Activated T-helper 1 cell treated with anti-CD3 and anti-CD28 coated beads, Interleukin-12 subunit alpha, Interleukin-12 subunit beta, Interleukin-2, Interleukin-4 antibody, amounts not matched to agents 30 ng/mL and 10 ng/mL and 1 ng/mL, durations not matched to agents 14 hours and 24 hours and 36 hours (primary cell): ENCODE results near the gene CNKSR3. TPM values are rescaled to one million over a fixed set of nuclear protein-coding genes. Genes with fewer than 3 reads are reported as not detected.

Experiments
- total RNA-seq: library from RNA; stranded (reverse); gene quantifications from 2 replicates; pipeline ENCODE4 v1.2.3, GENCODE V29; 2022

The CNKSR3 gene
- total RNA-seq, 1 donor from 2014 or later, result not detected

Other genes with a start within 250 kb of the CNKSR3 start
- gene IPCEF1, start 153.9 kb downstream of the CNKSR3 start, total RNA-seq, result 4.2 and 5.1 TPM in 2 replicates
- 37.7 and 40.9 TPM in 2 replicates for gene SCAF8, start 222.7 kb upstream of the CNKSR3 start, total RNA-seq